Left cardiac atrium (tissue), 2 donors: ENCODE results near the gene SSC5D. TPM values are rescaled to one million over a fixed set of nuclear protein-coding genes. Genes with fewer than 3 reads are reported as not detected.

Experiments
- total RNA-seq, 2 donors: library from RNA; stranded (reverse); fragmentation: NEBNext Ultra II Directional; extraction: Animal tissue kit (Norgen Biotek cat#: 25700); gene quantifications; one replicate each; pipeline ENCODE4 v1.2.1, GENCODE V29; 2021
- donor health status: DM: no; HTN: yes; CAD: no; lungs with severe emphysema.
- donor health status: DM: yes; HTN: yes; CAD: no.

The SSC5D gene
- total RNA-seq, 2 donors from 2014 or later, result 5.7 to 6.7 TPM

Other genes with a start within 250 kb of the SSC5D start
- gene PPP6R1, start 229.4 kb upstream of the SSC5D start, total RNA-seq, result 10 to 100 TPM; 37.8 to 42.4 TPM
- gene HSPBP1, start 208.3 kb upstream of the SSC5D start, total RNA-seq, result 10 to 100 TPM; 26.4 to 35.8 TPM
- 10 to 100 TPM in 1 of 2 donors, 1 to 10 TPM in 1; 9.1 to 19.5 TPM for gene BRSK1, start 204.4 kb upstream of the SSC5D start, total RNA-seq
- 1 to 10 TPM; 3.1 to 3.6 TPM for gene TMEM150B, start 163.1 kb upstream of the SSC5D start, total RNA-seq
- gene KMT5C, start 148.6 kb upstream of the SSC5D start, total RNA-seq, result 1 to 10 TPM; 6.7 to 6.9 TPM
- not detected for gene COX6B2, start 133.7 kb upstream of the SSC5D start, total RNA-seq
- not detected for gene GARIN5B, start 125.2 kb upstream of the SSC5D start, total RNA-seq
- not detected for gene IL11, start 118.0 kb upstream of the SSC5D start, total RNA-seq
- gene TMEM190, start 111.6 kb upstream of the SSC5D start, total RNA-seq, result not detected
- gene TMEM238, start 104.1 kb upstream of the SSC5D start, total RNA-seq, result under 1 TPM; 0.84 to 0.97 TPM
- 100 to 1,000 TPM; 789 to 866 TPM for gene RPL28, start 102.5 kb upstream of the SSC5D start, total RNA-seq
- gene UBE2S, start 80.6 kb upstream of the SSC5D start, total RNA-seq, result 10 to 100 TPM; 18.1 to 29.9 TPM
- gene SHISA7, start 45.1 kb upstream of the SSC5D start, total RNA-seq, result not detected
- 10 to 100 TPM; 58.4 to 60.5 TPM for gene ISOC2, start 26.8 kb upstream of the SSC5D start, total RNA-seq
- not detected for gene C19orf85, start 23.7 kb upstream of the SSC5D start, total RNA-seq
- 1 to 10 TPM; 5.3 to 9.0 TPM for gene ZNF628, start 11.8 kb upstream of the SSC5D start, total RNA-seq
- gene NAT14, start 3.2 kb upstream of the SSC5D start, total RNA-seq, result 10 to 100 TPM in 1 of 2 donors, 1 to 10 TPM in 1; 9.2 to 13.7 TPM
- gene SBK2, start 48.7 kb downstream of the SSC5D start, total RNA-seq, result 100 to 1,000 TPM; 151 to 181 TPM
- gene SBK3, start 57.1 kb downstream of the SSC5D start, total RNA-seq, result 10 to 100 TPM; 55.3 to 62.7 TPM
- gene ZNF579, start 92.4 kb downstream of the SSC5D start, total RNA-seq, result 10 to 100 TPM; 10.8 to 12.7 TPM
- gene FIZ1, start 111.1 kb downstream of the SSC5D start, total RNA-seq, result 10 to 100 TPM; 14.5 to 17.0 TPM
- 10 to 100 TPM; 14.1 to 18.7 TPM for gene ZNF524, start 111.9 kb downstream of the SSC5D start, total RNA-seq
- gene ZNF865, start 117.2 kb downstream of the SSC5D start, total RNA-seq, result 10 to 100 TPM; 16.2 to 20.2 TPM
- 10 to 100 TPM; 11.1 to 11.7 TPM for gene ZNF784, start 136.1 kb downstream of the SSC5D start, total RNA-seq
- gene ZNF580, start 152.6 kb downstream of the SSC5D start, total RNA-seq, result 10 to 100 TPM; 17.7 to 27.7 TPM
- gene ZNF581, start 155.2 kb downstream of the SSC5D start, total RNA-seq, result 1 to 10 TPM; 8.4 to 8.6 TPM
- gene CCDC106, start 159.8 kb downstream of the SSC5D start, total RNA-seq, result 10 to 100 TPM; 17.4 to 19.4 TPM
- gene U2AF2, start 166.6 kb downstream of the SSC5D start, total RNA-seq, result 10 to 100 TPM; 82.4 to 87.5 TPM
- gene EPN1, start 186.8 kb downstream of the SSC5D start, total RNA-seq, result 100 to 1,000 TPM; 148 to 165 TPM
- gene NLRP9, start 250.0 kb downstream of the SSC5D start, total RNA-seq, result not detected